ENCODE measurements around the gene AP3B1.

The AP3B1 gene

DNA sequence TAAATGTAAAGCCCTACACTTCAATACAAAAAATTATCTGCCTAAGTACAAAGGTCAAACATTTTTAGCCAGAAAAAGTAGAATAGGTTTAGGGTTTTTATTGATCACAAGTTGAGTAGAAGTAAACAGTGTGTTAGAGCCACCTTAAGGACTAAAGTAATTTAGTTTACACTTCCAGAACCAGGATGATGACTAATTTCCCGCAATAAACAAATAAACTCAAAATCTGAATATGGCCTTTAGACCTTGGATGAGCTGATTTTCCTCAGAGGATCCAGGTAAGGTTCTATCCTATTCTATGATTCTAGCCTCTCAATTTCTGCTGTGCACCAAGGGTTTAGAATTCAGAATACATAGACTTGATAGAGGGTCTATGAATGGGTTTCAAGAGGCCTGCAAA is 338.9 kb downstream of the AP3B1 start:
- no peak for TF ChIP-seq CTCF (IDR thresholded peaks at IDR 0.05; ENCODE audit: low read depth, low read length)

GRCh38 chr5:77953374-77953773 is 341.1 kb downstream of the AP3B1 start:
- no peak overlapping the region for H3K4me3 ChIP-seq (ENCODE audit: low read depth, low read length)
- no peak for TF ChIP-seq CTCF (IDR thresholded peaks at IDR 0.05; ENCODE audit: low read depth, low read length)

More for the DNA sequence above, 338.9 kb downstream of the AP3B1 start:
- no peak overlapping the region for H3K4me3 ChIP-seq (ENCODE audit: low read depth, low read length)

- no peak overlapping the region for H3K4me3 ChIP-seq (ENCODE audit: low read depth, low read length)
- no peak for TF ChIP-seq CTCF (IDR thresholded peaks at IDR 0.05; ENCODE audit: low read depth, low read length)
These were observed 341.8 kb downstream of the AP3B1 start for GRCh38 chr5:77952636-77953212.
